DMS53 (cell line): Measurements from ENCODE around the gene NLRP4.
A peak's percentile ranks its signal among the peaks of the same experiment; 100 is the strongest.

ENCODE experiments used
- DNase-seq: peaks from one replicate; lab custom pipeline; 2025; lab: John Stamatoyannopoulos, UW

The NLRP4 gene

GRCh38 chr19:55836340-55836739 is at the start of gene NLRP4:
Gene NLRP4, plus strand, starts transcription at chr19:55836540. Its CDS starts 15,541 bp downstream, at chr19:55852081.
- no peak for DNase-seq

- DNase-seq = no peak
Measured at GRCh38 chr19:55795021-55795420, 41.3 kb upstream of the NLRP4 start.

GRCh38 chr19:55801416-55801815 is 34.9 kb upstream of the NLRP4 start:
- DNase-seq = no peak

- DNase-seq = no peak
Measured at GRCh38 chr19:55802281-55802680, 34.1 kb upstream of the NLRP4 start.

GRCh38 chr19:55809381-55810058 is 26.8 kb upstream of the NLRP4 start:
- peak; percentile 85 for DNase-seq

GRCh38 chr19:55811340-55811739 is 25.0 kb upstream of the NLRP4 start:
- DNase-seq = no peak

GRCh38 chr19:55812449-55812848 is 23.9 kb upstream of the NLRP4 start:
- no peak for DNase-seq

GRCh38 chr19:55813906-55814305 is 22.4 kb upstream of the NLRP4 start:
- no peak for DNase-seq

- no peak for DNase-seq
Measured at GRCh38 chr19:55820037-55820436, 16.3 kb upstream of the NLRP4 start.

- no peak for DNase-seq
Measured at GRCh38 chr19:55830656-55831055, 5.7 kb upstream of the NLRP4 start.

GRCh38 chr19:55831846-55832245 is 4.5 kb upstream of the NLRP4 start, which contains the start of gene NLRP11:
Gene NLRP11, minus strand, starts transcription at chr19:55831999. Its CDS starts 13,825 bp downstream, at chr19:55818174.
- no peak for DNase-seq

GRCh38 chr19:55832676-55833075 is 3.7 kb upstream of the NLRP4 start:
- no peak for DNase-seq

GRCh38 chr19:55838251-55838650 is 1.9 kb downstream of the NLRP4 start:
- no peak for DNase-seq

- DNase-seq = no peak
Measured at GRCh38 chr19:55838906-55839305, 2.6 kb downstream of the NLRP4 start.

GRCh38 chr19:55855160-55855559 is 18.8 kb downstream of the NLRP4 start:
- DNase-seq = no peak

GRCh38 chr19:55857149-55857548 is 20.8 kb downstream of the NLRP4 start:
- DNase-seq = no peak

GRCh38 chr19:55857974-55858373 is 21.6 kb downstream of the NLRP4 start:
- no peak for DNase-seq

- DNase-seq = no peak
Measured at GRCh38 chr19:55858401-55858800, 22.1 kb downstream of the NLRP4 start.

GRCh38 chr19:55858969-55859368 is 22.6 kb downstream of the NLRP4 start:
- DNase-seq = no peak

GRCh38 chr19:55866521-55866920 is 30.2 kb downstream of the NLRP4 start:
- DNase-seq = no peak

- DNase-seq = no peak
Measured at GRCh38 chr19:55867101-55867500, 30.8 kb downstream of the NLRP4 start.

- no peak for DNase-seq
Measured at GRCh38 chr19:55870736-55871135, 34.4 kb downstream of the NLRP4 start.

- no peak for DNase-seq
Measured at GRCh38 chr19:55877211-55877610, 40.9 kb downstream of the NLRP4 start.

- no peak for DNase-seq
Measured at GRCh38 chr19:55882626-55883025, 46.3 kb downstream of the NLRP4 start.
